HFFc6 (cell line): ENCODE measurements around the gene IGFL1. TPM values are rescaled to one million over a fixed set of nuclear protein-coding genes. Genes with fewer than 3 reads are reported as not detected.

Experiments used
- total RNA-seq, 6 experiments: library from RNA; stranded (reverse); fragmentation: NEBNext Ultra II Directional; extraction: Animal tissue kit (Norgen Biotek cat#: 25700); gene quantifications; 2 replicates in 1 of 6; 3 replicates in 5 of 6; pipeline ENCODE4 v1.2.3, GENCODE V29; 2021

The IGFL1 gene
- total RNA-seq, 6 experiments from 2014 or later = not detected

Other genes with a start within 250 kb of the IGFL1 start
- gene CCDC61, start 234.3 kb upstream of the IGFL1 start, total RNA-seq = 10 to 100 TPM in 3 of 6 experiments, 1 to 10 TPM in 3; 8.6 to 13.1 (median 11.0) TPM
- not detected for gene PGLYRP1, start 206.7 kb upstream of the IGFL1 start, total RNA-seq
- not detected for gene IGFL4, start 188.7 kb upstream of the IGFL1 start, total RNA-seq
- gene IGFL3, start 105.1 kb upstream of the IGFL1 start, total RNA-seq = not detected
- not detected for gene IGFL2, start 81.5 kb upstream of the IGFL1 start, total RNA-seq
- gene HIF3A, start 67.3 kb downstream of the IGFL1 start, total RNA-seq = 1 to 10 TPM in 4 of 6 experiments, under 1 TPM in 2; 0.14 to 3.3 (median 2.1) TPM
- gene PPP5C, start 117.3 kb downstream of the IGFL1 start, total RNA-seq = 10 to 100 TPM; 62.8 to 80.6 (median 76.3) TPM
- 10 to 100 TPM in 4 of 6 experiments, 1 to 10 TPM in 2; 6.3 to 10.6 (median 10.2) TPM for gene CCDC8, start 183.8 kb downstream of the IGFL1 start, total RNA-seq
- under 1 TPM in 3 of 6 experiments, not detected in 3; 0.05 to 0.09 (median 0.07) TPM for gene PNMA8C, start 199.2 kb downstream of the IGFL1 start, total RNA-seq
- 10 to 100 TPM in 2 of 6 experiments, 1 to 10 TPM in 4; 8.6 to 13.1 (median 9.2) TPM for gene PNMA8A, start 241.8 kb downstream of the IGFL1 start, total RNA-seq